NCI-H128 (cell line): ENCODE measurements around the gene SLC35B1.
"Not testable (repeated sequence)": the region's sequence is repeated elsewhere in the genome, so short reads cannot be mapped to it uniquely, and the experiment has no call there.

Experiments used
- DNase-seq: peaks from one replicate; lab custom pipeline; 2025; ENCODE audit not compliant: unreplicated experiment; lab: John Stamatoyannopoulos, UW

SLC35B1 gene

DNA sequence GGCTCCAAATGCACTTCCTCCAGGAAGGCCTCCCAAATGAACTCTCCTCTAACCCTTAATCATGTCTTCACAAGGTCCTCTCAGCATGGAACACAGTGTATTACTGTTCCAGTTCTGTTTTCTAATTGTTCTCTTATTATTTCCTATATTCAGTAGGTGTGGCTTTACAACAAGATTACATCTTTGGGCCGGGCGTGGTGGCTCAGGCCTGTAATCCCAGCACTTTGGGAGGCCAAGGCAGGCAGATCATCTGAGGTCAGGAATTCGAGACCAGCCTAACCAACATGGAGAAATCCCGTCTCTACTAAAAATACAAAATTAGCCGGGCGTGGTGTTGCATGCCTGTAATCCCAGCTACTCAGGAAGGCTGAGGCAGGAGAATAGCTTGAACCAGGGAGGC lies 34.1 kb downstream of the SLC35B1 start:
- not testable (repeated sequence) for DNase-seq

DNA sequence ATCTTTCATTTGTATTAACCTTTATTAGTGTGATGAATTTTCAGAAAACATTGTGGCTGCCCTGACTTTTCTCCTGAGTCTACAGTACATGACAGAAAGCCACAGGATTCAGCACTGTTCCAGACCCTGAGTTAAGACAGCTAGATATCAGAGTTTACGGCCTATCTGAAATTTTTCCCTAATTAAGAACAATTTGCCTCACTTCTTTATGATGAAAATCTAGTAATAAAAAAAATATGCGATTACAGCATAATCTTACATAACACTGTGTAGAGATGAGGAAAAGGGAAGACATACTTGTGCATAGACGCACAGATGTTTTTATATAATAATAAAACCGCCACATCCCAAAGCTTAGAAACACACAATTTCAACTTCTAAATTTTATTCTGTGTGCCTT lies 37.1 kb downstream of the SLC35B1 start:
- no peak for DNase-seq

DNA sequence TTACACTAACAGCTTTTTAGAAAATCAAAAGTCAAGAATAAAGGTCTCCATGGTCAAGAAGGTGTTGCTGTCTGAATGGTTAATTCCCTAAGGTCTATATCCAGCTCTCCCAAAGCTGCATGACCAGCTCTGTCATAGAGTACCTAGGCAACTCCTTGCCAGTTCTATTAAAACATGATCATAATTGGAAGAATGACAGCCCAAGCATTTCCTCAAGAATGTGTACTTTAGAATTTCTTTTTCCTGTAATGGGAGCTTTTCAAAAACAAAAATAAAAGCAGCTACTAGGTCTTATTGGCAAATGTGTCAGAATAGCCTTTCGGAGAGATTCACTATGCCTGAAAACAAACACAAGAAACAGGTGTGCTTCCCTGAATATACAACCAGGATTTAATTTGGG lies 37.8 kb downstream of the SLC35B1 start:
- no peak for DNase-seq

DNA sequence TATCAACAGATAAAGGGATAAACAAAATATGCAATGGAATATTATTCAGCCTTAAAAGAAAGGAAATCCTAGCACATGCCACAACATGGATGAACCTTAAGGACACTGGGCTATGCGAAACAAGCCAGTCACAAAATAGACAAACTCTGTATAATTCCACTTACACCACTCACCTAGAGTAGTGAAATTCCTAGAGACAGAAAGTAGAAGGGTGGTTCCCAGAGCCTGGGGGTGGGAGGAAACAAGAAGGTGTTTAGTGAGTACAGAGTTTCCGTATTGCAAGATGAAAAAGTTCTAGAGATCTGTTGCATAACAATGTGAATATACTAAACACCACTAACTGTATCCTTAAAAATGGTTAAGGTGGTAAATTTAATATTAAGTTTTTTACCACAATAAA lies 39.9 kb downstream of the SLC35B1 start:
- DNase-seq, result no peak

DNA sequence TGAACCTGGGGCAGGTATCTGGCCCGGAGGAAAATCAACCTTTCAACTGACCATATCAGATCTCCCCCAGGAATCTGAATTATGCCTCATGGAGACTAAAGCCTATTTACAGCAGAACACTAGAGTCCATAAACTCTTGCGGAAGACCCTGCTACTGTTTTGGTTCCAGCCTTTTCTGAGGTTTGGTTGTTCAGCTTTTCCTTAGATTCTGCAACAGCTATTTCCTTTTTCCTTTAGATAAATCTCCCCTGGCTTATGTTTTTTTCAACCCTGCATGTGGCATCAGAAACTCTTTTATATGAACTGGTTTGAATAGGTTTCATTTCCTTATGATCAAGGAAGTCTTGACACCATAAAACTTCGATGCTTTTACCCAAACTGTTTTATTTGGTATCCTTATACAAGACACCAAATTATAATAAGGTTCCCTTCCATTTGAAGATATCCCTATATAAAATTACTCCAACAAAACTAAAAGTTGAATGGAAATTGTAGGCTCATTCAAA lies 43.0 kb downstream of the SLC35B1 start:
- DNase-seq, result no peak

DNA sequence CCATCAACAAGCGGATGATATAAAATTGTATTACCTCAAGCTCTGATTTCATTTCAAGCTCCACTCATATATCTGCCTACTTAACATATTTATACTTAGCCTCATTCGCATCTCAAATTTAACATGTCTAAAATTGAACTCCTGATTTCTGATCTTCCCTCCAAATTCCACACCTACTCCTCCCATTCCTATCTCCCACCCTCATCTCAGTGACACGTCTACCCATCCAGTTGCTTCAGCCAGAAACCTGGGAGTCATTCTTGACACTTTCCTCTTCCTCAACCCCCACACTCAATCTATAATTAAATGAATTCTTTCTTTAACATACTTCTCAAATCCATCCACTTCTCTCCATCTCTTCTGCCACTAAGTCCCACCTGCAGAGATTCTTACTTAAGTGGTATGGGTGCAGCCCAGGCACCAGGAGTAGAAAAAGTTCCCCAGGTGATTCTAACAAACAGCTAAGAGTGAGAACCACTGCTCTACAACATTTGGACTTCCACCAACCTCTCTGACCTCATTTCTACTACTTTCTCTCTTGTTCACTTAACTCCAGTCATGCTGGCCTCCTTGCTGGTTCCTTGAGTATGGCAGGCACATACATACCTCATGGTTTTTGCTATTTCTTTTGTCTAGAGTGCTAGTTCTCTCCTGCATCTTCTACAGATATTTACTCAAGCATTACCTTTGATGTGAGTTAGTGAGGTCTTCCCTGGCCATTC lies 47.9 kb downstream of the SLC35B1 start:
- no peak for DNase-seq

DNA sequence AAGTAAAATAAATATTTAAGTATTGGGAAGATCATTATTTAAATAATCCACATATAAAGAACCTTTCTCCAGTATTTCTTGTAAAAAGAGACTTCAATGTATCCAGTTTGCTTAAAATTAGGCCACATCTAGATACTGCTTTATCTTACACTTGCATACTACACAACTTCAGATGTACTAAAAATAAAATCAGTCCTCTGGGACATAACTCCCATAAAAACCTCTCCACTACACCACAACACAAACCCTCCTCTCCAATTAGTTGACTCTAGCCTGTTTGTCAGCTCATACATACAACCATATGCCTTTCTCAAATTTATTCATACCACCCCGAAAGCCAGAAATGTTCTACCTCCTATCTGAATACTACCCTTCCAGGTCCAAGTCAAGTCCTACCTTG lies 51.5 kb downstream of the SLC35B1 start:
- DNase-seq, result no peak
